Measurements from ENCODE around the gene CACNA1H. TPM values are rescaled to one million over a fixed set of nuclear protein-coding genes. Genes with fewer than 3 reads are reported as not detected.

CACNA1H gene
- total RNA-seq, 6 experiments from 2014 or later, result 0.56 to 14.0 (median 5.0) TPM

DNA sequence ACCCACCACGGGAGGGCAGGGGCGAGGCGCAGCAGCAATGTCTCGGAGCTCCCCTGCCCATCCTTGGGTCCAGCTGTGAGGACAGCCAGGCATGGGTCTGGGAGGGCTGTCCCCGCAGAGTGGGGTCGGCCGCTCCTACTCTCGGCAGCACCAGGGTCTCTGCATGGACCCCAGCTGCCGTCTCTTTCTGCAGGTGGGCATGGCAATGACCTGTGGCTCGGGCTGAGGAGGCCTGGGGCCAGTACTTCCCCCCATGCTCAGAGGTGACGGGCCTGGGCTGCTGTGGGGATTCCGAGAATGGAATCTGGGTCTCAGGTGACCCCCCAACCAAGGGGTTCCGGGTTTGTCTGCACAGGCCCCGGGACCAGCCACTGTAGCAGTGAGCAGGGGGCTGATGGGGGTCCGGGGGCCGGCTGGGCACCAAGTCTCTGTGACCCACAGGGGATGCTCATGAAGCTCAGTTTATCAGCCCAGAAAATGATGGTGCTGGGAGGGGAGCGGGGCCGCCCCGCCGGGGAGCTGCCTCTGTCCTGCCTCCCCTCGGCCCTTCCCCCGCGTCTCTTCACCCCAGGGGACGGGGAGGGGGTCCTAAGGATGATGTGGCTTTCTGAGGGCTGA is 23.5 kb downstream of the CACNA1H start:
- WGBS (ENCODE audit: insufficient coverage, low coverage, low lambda C conversion rate, missing lambda C conversion rate), result no CpG with 5 or more reads among the region's 24 CpGs
- Histone ChIP-seq H3K4me1 (peaks cover 0 to 14% (median 4%) of the 10 kb centered on the region in 4 donors), H3K27ac (no peak overlapping the region), H3K4me3 (no peak overlapping the region), H3K27me3 (no peaks in the 10 kb centered on the region), H3K36me3 (no peaks in the 10 kb centered on the region), H3K9me3 (no peaks in the 10 kb centered on the region)
- ATAC-seq, result no peak
- no peak for TF ChIP-seq POLR2A (IDR thresholded peaks at IDR 0.05)
- TF ChIP-seq CTCF (IDR thresholded peaks at IDR 0.05), result no peak
- intact Hi-C loops (cut with DNase I), result no loop called here
- DNase-seq, result no peak

GRCh38 chr16:1177053-1177452 is 24.1 kb downstream of the CACNA1H start:
- no peak for ATAC-seq
- H3K27ac ChIP-seq, result no peak overlapping the region
- H3K9me3 ChIP-seq, result no peaks in the 10 kb centered on the region
- no peak overlapping the region for H3K4me3 ChIP-seq
- H3K36me3 ChIP-seq, result no peaks in the 10 kb centered on the region
- peaks cover 0 to 21% (median 5%) of the 10 kb centered on the region in 4 donors for H3K4me1 ChIP-seq
- no peaks in the 10 kb centered on the region for H3K27me3 ChIP-seq
- TF ChIP-seq CTCF (IDR thresholded peaks at IDR 0.05) (no peak), POLR2A (IDR thresholded peaks at IDR 0.05) (no peak)
- no peak for DNase-seq
- WGBS (ENCODE audit: insufficient coverage, low coverage, low lambda C conversion rate, missing lambda C conversion rate), result 91% methylated on average over 10 of the region's 19 CpGs
- intact Hi-C loops (cut with DNase I), result no loop called here

- Histone ChIP-seq H3K36me3 (no peaks in the 10 kb centered on the region), H3K9me3 (no peaks in the 10 kb centered on the region)
- no peak for DNase-seq
Measured at GRCh38 chr16:1177750-1178149, 24.8 kb downstream of the CACNA1H start.

DNA sequence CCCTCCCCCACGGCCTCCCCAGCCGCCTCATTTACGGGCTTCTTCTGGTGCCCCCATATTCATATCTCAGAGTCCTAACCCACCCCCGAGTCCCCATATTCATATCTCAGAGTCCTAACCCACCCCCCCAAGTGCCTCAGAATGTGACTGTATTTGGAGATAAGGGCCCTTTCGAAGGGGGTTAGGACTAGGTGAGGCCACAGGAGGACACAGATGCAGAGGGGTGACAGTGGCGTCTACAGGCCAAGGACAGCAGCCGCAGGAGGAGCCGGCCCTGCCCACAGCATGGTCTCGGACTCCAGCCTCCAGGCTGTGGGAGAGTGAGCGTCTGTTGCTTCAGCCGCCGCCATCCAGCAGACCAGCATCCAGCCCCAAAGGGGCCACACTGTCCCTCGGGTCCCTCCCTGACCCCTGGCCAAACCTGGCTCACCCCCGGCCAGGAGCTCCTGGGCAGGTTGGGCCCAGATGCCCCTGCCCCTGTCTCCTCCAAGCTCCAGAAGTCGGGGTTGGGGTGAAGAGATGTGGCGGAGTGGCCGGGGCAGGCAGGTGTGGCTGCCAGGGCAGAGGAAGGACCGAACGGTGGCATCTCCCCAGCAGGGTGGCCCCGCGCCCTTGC is 25.5 kb downstream of the CACNA1H start:
- DNase-seq (no peak), ATAC-seq (no peak)
- intact Hi-C loops (cut with DNase I), result no loop called here
- no peaks in the 10 kb centered on the region for H3K9me3 ChIP-seq
- H3K4me1 ChIP-seq, result peaks cover 0 to 34% (median 10%) of the 10 kb centered on the region in 4 donors
- TF ChIP-seq POLR2A (IDR thresholded peaks at IDR 0.05), result no peak
- no peak for TF ChIP-seq CTCF (IDR thresholded peaks at IDR 0.05)
- WGBS (ENCODE audit: insufficient coverage, low coverage, low lambda C conversion rate, missing lambda C conversion rate), result 71% methylated on average over 5 of the region's 21 CpGs
- no peaks in the 10 kb centered on the region for H3K36me3 ChIP-seq
- H3K4me3 ChIP-seq, result no peak overlapping the region
- H3K27me3 ChIP-seq, result no peaks in the 10 kb centered on the region
- H3K27ac ChIP-seq, result no peak overlapping the region

More at GRCh38 chr16:1177750-1178149, 24.8 kb downstream of the CACNA1H start:
- intact Hi-C loops (cut with DNase I), result no loop called here
- H3K27me3 ChIP-seq, result no peaks in the 10 kb centered on the region
- no peak overlapping the region for H3K4me3 ChIP-seq
- H3K4me1 ChIP-seq, result peaks cover 0 to 28% (median 9%) of the 10 kb centered on the region in 4 donors
- WGBS (ENCODE audit: insufficient coverage, low coverage, low lambda C conversion rate, missing lambda C conversion rate), result 74% methylated on average over 5 of the region's 13 CpGs
- TF ChIP-seq CTCF (IDR thresholded peaks at IDR 0.05), result no peak
- no peak for TF ChIP-seq POLR2A (IDR thresholded peaks at IDR 0.05)
- H3K27ac ChIP-seq, result no peak overlapping the region
- ATAC-seq, result no peak

Data from right lobe of liver (tissue), 6 donors.